Stimulated activated CD4-positive, alpha-beta T cell treated with anti-CD3 and anti-CD28 coated beads, Interleukin-12 subunit alpha, Interleukin-12 subunit beta, amount 100 ng/mL, for 48 hours (primary cell): ENCODE data around the gene INPP4B.
"Not testable (repeated sequence)": the region's sequence is repeated elsewhere in the genome, so short reads cannot be mapped to it uniquely, and the experiment has no call there.

Experiments used
- DNase-seq, 3 donors: peaks; one replicate each; pipeline ENCODE4 v3.0.0-alpha.2; 2020; ENCODE audit warnings: low read depth in 2 of 3, low spot score in 1 of 3

The INPP4B gene

GRCh38 chr4:142419712-142420111 is 426.4 kb downstream of the INPP4B start:
- DNase-seq, result no peak

- DNase-seq, result no peak
Measured at GRCh38 chr4:142418697-142419096, 427.4 kb downstream of the INPP4B start.

DNA sequence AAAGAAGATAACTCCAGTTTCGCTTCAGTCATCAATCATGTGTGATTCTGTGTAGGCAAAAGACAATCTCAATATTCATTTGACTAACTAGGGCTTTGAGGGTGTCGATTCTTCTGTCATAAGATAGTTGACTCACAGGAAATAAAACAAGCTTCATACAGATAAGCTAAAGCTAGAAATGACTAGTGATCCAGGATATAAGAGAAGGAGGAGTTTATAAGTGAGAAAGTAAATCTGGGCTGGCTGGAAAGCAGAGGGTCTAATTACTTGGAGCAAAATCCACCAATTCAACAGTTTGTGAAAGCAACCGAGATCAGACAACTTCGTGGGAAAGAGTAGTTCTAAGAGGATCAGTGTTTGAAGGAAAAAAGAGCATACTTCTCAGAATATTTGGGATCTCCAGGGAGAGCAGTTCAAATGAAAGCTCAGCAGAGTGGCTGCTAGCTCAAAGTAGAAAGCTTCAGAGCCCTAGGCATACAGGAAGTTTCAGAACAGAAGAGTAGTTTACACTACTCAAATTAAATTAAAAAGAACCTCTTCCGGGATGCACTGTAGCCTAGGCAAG is 429.3 kb downstream of the INPP4B start:
- DNase-seq, result no peak

DNA sequence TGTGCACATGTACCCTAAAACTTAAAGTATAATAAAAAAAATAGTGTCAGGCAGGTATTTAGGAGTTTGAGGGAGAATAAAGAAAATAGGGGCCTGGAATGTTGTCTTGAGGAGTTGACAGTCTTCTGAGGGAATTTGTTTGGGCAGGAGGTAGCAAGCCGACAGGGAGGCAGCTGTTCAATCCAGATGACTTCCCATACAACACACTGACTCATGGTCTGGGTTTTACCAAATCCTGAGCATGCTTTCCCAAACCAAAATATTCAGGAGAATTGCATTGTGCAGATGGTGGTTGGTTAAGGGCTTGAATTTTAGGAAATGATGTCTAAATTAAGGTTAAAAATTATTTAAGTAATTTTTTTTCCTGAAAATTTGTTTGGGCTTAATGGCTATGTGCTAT is 430.0 kb downstream of the INPP4B start:
- no peak for DNase-seq

GRCh38 chr4:142414366-142414990 is 431.6 kb downstream of the INPP4B start:
- no peak for DNase-seq

- DNase-seq, result no peak
Measured at GRCh38 chr4:142413485-142413884, 432.6 kb downstream of the INPP4B start.

- DNase-seq, result no peak
Measured at GRCh38 chr4:142411993-142412392, 434.1 kb downstream of the INPP4B start.

DNA sequence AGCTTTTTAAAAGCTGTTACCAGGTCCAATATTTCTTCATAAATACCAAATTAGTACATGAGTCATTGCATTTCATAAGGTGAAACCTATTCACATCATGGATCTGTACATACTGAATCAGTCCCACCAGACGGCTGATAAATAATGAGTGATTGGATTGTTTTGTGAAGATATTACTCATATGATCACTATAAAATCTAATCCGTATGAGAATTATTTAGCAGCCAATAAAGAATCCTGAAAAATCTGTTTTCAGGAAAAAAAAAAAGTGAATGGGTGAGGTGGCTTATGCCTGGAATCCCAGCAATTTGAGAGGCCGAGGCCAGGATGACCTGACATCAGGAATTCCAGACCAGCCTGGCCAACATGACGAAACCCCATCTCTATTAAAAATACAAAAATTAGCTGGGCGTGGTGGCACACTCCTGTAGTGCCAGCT is 438.1 kb downstream of the INPP4B start:
- no peak for DNase-seq

- no peak for DNase-seq
Measured at GRCh38 chr4:142407596-142407995, 438.5 kb downstream of the INPP4B start.

- no peak for DNase-seq
Measured at GRCh38 chr4:142406917-142407501, 439.1 kb downstream of the INPP4B start.

- no peak for DNase-seq
Measured at GRCh38 chr4:142406499-142406835, 439.6 kb downstream of the INPP4B start.

DNA sequence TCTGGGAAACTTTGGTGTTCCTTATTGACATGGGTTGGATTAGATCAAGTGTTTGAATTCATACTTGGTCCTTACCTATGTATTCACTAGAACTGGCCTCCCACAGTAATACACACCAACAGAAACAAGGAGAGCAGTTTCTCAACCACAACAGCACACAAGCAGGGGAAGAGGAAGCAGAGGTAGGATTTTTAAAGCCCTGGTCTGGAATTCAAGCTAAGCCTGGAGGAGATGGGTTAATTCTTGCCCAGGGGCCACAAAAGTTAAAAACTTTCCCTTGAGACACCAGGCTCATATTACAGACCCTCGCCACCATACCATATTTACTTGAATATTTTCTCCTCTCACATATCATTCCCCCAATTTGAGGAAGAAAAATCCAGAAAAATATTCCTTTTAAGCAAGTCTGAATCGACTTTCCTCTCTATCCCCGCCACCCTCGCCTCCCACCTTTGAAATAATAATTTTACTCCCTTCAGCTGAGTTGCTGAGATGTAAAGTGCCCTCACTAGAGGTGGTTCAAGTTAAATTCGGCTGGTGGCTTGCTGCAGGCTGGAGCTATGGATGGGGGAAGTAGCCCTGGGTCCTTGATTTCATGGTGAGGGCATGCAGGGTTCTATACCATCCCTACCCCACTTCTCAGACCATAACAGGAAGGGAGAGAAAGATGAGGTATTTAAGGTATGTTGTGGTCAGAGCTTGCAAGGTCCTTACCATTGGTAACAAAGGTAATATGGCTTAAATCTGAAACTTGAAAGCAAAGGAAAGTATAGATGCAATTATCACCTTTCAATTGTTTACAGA is 440.2 kb downstream of the INPP4B start:
- no peak for DNase-seq

- peak in 2 of 3 donors; percentile 49 to 50 for DNase-seq
Measured at GRCh38 chr4:142405021-142405694, 440.9 kb downstream of the INPP4B start.

DNA sequence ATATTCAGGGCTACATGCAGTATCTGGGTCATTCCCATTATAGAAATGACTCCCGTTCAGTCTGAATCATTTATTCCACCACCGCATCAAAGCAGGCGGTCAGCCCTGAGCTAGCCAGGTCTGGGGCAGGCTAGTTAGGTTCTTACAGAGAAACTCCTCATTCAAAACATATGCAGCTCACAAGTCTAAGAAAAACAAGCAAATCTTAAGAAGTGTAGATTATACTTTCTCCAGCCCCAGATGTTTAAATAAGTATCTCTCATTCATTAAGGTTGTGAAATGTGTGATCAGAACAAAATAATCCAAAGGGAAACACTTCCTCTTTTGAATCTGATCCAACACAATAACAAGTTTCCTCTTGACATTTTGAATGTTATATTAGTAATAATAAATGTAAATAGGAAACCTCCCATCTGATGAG is 441.9 kb downstream of the INPP4B start:
- DNase-seq, result peak; percentile 57 to 71 (median 65)

DNA sequence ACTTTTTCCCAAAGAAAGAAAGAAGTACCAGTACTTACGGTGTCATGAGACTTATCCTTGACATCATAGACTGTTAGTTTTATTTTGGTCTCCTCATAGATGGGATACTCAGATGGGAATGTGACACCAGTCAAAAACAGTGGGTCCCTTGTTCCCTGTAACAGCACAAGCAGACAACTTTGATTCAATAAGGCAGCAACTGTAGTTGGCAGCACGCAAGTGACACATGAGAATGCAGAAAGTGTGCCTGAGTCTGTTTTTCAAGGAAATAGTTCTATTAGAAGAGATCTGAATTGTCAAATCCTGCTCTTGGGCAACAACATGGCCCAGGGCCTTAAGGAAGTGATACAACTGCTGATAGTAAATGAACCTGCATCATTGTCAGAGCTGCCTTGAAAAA is 443.2 kb downstream of the INPP4B start:
- no peak for DNase-seq

- DNase-seq, result no peak
Measured at GRCh38 chr4:142402156-142402555, 443.9 kb downstream of the INPP4B start.

GRCh38 chr4:142397364-142397991 is 448.6 kb downstream of the INPP4B start:
- not testable (repeated sequence) for DNase-seq

- DNase-seq, result no peak
Measured at GRCh38 chr4:142396279-142396678, 449.8 kb downstream of the INPP4B start.

DNA sequence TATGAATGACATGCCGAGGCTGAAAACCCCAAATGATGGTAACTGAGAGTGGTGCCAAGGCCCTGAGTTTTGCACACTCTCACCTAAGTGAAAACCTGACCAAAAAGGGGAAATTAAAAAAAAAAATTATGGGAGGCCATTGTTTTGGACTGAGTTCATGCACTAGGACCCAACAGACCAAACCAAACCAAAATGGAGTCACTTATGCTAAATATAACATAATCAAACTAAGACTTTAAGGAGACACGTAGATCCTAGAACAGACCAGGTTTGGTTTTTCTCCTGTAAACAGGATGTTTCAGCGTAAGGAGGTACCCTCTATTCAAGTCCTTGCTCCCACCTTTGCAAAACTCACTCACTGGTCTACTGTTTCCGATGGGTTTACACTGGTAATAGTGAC is 453.0 kb downstream of the INPP4B start:
- no peak for DNase-seq

DNA sequence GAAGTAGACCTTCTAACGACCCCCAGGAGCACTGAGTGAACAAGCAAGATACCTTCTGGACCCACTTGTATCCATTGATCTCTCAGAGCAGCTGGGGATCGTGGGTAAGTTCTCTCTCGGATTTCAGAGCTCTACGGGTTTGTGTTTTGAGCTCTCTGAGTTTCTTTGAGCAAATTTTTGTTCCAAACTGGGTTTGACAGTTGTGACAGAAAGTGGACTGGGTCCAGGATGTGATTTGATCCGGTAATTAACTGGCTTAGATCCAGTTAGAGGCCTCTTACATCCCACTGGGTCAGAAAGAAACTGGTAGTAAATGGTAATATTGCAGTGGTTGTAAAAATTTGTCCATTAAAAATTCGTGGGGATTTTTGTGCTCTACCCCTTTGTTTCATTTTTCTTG is 459.2 kb downstream of the INPP4B start:
- no peak for DNase-seq

DNA sequence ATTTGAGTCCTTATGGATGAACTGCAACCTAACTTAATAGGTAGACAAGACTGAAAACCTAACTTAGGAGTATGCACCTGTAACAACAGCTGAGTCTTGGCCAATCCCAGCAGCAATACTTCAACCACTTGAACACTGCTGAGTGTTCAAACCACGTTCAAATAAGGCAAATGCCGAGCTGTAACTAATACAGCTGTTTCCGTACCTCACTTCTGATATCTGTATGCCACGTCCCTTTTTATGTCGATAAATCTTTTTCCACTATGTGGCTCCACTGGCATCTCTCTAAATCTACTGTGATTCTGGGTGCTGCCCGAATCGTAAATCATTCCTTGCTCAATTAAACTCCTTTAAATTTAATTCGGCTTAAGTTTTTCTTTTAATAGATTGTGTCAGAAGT is 459.7 kb downstream of the INPP4B start:
- DNase-seq, result no peak
